ENCODE data around the gene RFX2. TPM values are rescaled to one million over a fixed set of nuclear protein-coding genes. Genes with fewer than 3 reads are reported as not detected.
"Not testable (repeated sequence)": the region's sequence is repeated elsewhere in the genome, so short reads cannot be mapped to it uniquely, and the experiment has no call there.

The RFX2 gene
- total RNA-seq, 1 experiment from 2014 or later, result 10.5 TPM

- BruUV-seq (replicated peaks), result no TSS peak
- intact Hi-C loops (cut with micrococcal nuclease), result no loop called here
- ATAC-seq, result peak; percentile 29
These were observed 121.5 kb downstream of the RFX2 start for GRCh38 chr19:5988517-5989387.

DNA sequence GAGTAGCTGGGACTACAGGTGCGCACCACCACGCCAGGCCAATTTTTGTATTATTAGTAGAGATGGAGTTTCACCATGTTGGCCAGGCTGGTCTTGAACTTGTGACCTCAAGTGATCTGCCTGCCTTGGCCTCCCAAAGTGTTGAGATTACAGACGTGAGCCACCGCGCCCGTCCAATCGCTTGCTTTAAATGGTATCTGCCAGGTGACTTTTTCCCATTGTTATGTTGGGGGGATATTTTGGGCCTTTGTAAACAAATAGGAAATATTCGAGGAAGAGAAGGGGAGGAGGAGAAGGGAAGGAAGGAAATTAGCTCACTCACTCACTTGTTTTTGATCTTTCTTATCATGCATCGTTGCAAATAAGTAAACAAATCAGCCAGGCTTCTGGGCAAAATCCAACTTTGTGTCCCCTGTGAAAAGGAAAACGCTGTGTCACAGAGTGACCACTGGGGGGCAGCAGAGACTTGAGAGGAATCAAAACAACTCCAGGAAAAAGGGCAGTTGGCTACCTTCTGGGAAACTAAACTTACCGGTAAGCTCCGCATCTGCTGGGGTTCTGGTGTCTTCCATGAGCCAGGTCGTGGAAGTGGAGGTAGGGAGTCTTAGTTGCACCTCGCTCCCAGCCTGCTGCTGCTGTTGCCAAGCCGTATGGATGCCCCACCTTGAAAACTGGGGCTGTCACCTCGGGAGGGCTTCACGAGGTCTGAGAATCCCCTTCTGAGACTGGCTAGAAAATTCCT is 123.1 kb downstream of the RFX2 start:
- H3K9ac ChIP-seq (ENCODE audit: low read length), result peak overlapping the region; percentile 14; the same call in 1 of the 2 replicates
- H3K4me2 ChIP-seq (ENCODE audit: low read length), result peak overlapping the region; percentile 85
- no peak overlapping the region for H3K27ac ChIP-seq (ENCODE audit: low read length)
- TF ChIP-seq EZH2 (IDR thresholded peaks at IDR 0.05; ENCODE audit: low read length, unreplicated experiment) (no peak), CTCF (conservative IDR thresholded peaks at IDR 0.05; ENCODE audit: low read depth, low read length) (peak; percentile 99)
- BruUV-seq (replicated peaks), result no TSS peak
- H3K79me2 ChIP-seq (ENCODE audit: low read length), result no peaks in the 10 kb centered on the region
- H3K36me3 ChIP-seq (ENCODE audit: low read depth, low read length), result no peaks in the 10 kb centered on the region
- no peaks in the 10 kb centered on the region for H3K9me3 ChIP-seq (ENCODE audit: low read length)
- H4K20me1 ChIP-seq (ENCODE audit: low read length), result no peaks in the 10 kb centered on the region
- ChIA-PET POLR2A (ENCODE audit: unreplicated experiment) (no interaction called here), CTCF (interaction anchor here (0.5 to 1.2 kb wide), 11 partner anchors 8 to 138 kb away, joined by 3 to 42 read pairs (median 5); no protein-coding TSS in a partner anchor)
- peak; percentile 57 for ATAC-seq
- H3K27me3 ChIP-seq (ENCODE audit: low read length), result no peaks in the 10 kb centered on the region
- H3K4me1 ChIP-seq (ENCODE audit: insufficient read depth, low read length), result peaks cover 9% of the 10 kb centered on the region; the same call in 1 of the 2 replicates
- H3K4me3 ChIP-seq (ENCODE audit: low read length), result peak overlapping the region; percentile 57
- no peaks in the 10 kb centered on the region for H3F3A ChIP-seq (ENCODE audit: low read length, unreplicated experiment)
- H2AFZ ChIP-seq (ENCODE audit: low read length), result peak overlapping the region; percentile 91
- intact Hi-C loops (cut with micrococcal nuclease), result loop anchor here (1.0 kb wide), 4 partner anchors 19 to 138 kb away; no protein-coding TSS in a partner anchor
- DNase-seq, result peak; percentile 96
- no peaks in the 10 kb centered on the region for H3K9me2 ChIP-seq (replicated peaks; ENCODE audit: low read length)

More at GRCh38 chr19:5988517-5989387, 121.5 kb downstream of the RFX2 start:
- Histone ChIP-seq H3K4me1 (ENCODE audit: insufficient read depth, low read length) (peaks cover 13% of the 10 kb centered on the region), H3K9me2 (replicated peaks; ENCODE audit: low read length) (no peaks in the 10 kb centered on the region), H3K9me3 (ENCODE audit: low read length) (no peaks in the 10 kb centered on the region), H3K27ac (ENCODE audit: low read length) (no peak overlapping the region), H3K36me3 (ENCODE audit: low read depth, low read length) (no peaks in the 10 kb centered on the region), H3K27me3 (ENCODE audit: low read length) (no peaks in the 10 kb centered on the region), H3K79me2 (ENCODE audit: low read length) (no peaks in the 10 kb centered on the region), H3K4me3 (ENCODE audit: low read length) (no peak overlapping the region), H3K9ac (ENCODE audit: low read length) (no peak overlapping the region), H2AFZ (ENCODE audit: low read length) (no peak overlapping the region), H4K20me1 (ENCODE audit: low read length) (no peaks in the 10 kb centered on the region), H3K4me2 (ENCODE audit: low read length) (no peak overlapping the region), H3F3A (ENCODE audit: low read length, unreplicated experiment) (no peaks in the 10 kb centered on the region)
- peak; percentile 34 for DNase-seq
- CTCF ChIA-PET, result interaction anchor here (0.7 to 3.0 kb wide), 3 partner anchors 9 to 34 kb away, joined by 3 to 23 read pairs (median 6); no protein-coding TSS in a partner anchor
- no peak for TF ChIP-seq CTCF (conservative IDR thresholded peaks at IDR 0.05; ENCODE audit: low read depth, low read length)
- TF ChIP-seq EZH2 (IDR thresholded peaks at IDR 0.05; ENCODE audit: low read length, unreplicated experiment), result no peak
- no peak for TF ChIP-seq EZH2phosphoT487 (IDR thresholded peaks at IDR 0.05; ENCODE audit: borderline replicate concordance, low read length)
- POLR2A ChIA-PET (ENCODE audit: unreplicated experiment), result interaction anchor here (0.5 to 0.7 kb wide), 2 partner anchors 266 to 341 kb away, joined by 4 to 12 read pairs; no protein-coding TSS in a partner anchor

- CTCF ChIA-PET, result interaction anchor here (1.1 kb wide), 1 partner anchor 37 kb away, joined by 4 read pairs; no protein-coding TSS in a partner anchor
- H3K9me2 ChIP-seq (replicated peaks; ENCODE audit: low read length); H3K4me2 ChIP-seq (ENCODE audit: low read length); H3K27ac ChIP-seq (ENCODE audit: low read length); H3K4me1 ChIP-seq (ENCODE audit: insufficient read depth, low read length); H3K9ac ChIP-seq (ENCODE audit: low read length); H3K9me3 ChIP-seq (ENCODE audit: low read length); H3K4me3 ChIP-seq (ENCODE audit: low read length); H3K79me2 ChIP-seq (ENCODE audit: low read length); H3F3A ChIP-seq (ENCODE audit: low read length, unreplicated experiment); H4K20me1 ChIP-seq (ENCODE audit: low read length); BruUV-seq (replicated peaks); DNase-seq; H3K36me3 ChIP-seq (ENCODE audit: low read depth, low read length); H3K27me3 ChIP-seq (ENCODE audit: low read length); ATAC-seq; H2AFZ ChIP-seq (ENCODE audit: low read length); intact Hi-C loops (cut with micrococcal nuclease); POLR2A ChIA-PET (ENCODE audit: unreplicated experiment): not testable (repeated sequence)
These were observed 124.5 kb downstream of the RFX2 start for GRCh38 chr19:5985837-5986236.

Measured in PC-3 (cell line).